GM19023 (cell line): ENCODE data around the gene MRPS7.
A peak's percentile ranks its signal among the peaks of the same experiment; 100 is the strongest.

Experiments used
- ATAC-seq: cut with Tn5 transposase; IDR thresholded peaks from one replicate; pipeline ENCODE4 v1.9.1; 2021; ENCODE audit warnings: mild to moderate bottlenecking, moderate library complexity; ENCODE audit not compliant: unreplicated experiment

Gene MRPS7

DNA sequence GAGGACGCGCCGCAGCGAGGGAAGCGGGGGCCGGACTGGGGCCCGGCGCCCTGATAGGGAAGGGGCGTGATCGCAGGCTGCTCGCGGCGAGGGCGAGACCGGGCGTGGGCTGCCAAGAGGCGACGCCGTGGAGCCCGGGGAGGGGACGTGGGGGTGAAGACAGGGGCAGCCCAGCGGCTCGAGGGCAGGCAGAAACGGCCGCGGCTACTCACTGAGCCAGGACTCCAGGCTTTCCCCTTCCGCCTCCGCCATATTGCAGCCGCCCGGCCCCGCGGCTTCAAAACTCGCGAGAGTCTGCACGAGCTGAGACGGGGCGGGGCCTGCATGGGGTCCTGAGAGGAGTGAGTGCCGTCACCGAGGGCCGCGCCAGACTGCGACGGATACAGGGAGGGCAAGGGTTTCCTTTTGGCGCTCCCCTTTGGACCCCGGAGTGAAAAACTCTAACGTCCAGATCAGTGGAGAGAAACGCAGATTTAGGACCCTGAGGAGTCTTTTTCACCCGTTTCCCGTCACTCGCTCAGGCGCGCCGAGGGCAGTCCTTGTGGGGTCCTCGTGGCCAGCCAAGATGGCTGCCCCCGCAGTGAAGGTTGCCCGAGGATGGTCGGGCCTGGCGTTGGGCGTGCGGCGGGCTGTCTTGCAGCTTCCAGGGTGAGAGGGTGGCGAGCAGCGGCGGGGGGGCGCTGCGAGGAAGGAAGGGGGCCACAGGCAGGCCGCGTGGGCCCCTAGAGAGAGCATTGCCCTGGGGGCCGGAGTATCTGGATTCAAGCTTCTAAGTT lies at the start of gene MRPS7, which contains the start of gene GGA3:
Gene MRPS7, plus strand, starts transcription at position 544 of the 776 bp plus-strand sequence. Its CDS starts 22 bp downstream, at position 566.
Gene GGA3, minus strand, starts transcription at position 271 of the 776 bp plus-strand sequence. Its CDS starts 19 bp downstream, at position 252.
- peak; percentile 92 for ATAC-seq

DNA sequence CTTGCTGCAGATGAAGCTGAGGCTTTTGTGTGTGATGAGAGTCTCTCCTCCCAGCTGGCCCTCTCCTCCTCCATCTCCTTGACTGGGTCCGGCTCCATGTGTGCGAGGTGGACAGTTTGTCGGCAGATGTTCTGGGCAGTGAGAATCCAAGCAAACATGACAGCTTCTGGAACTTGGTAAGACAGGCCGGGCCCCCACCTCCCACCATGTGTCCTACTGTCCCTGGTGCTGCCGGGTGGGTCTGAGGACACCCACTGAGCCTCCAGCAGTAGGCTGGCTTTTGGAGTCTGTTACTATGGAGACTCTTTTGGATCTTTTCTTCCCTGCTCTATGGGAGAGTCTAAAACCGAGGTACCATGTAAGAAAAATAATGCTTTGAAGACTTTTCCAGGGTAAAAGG lies 43.5 kb upstream of the MRPS7 start:
- ATAC-seq, result no peak

DNA sequence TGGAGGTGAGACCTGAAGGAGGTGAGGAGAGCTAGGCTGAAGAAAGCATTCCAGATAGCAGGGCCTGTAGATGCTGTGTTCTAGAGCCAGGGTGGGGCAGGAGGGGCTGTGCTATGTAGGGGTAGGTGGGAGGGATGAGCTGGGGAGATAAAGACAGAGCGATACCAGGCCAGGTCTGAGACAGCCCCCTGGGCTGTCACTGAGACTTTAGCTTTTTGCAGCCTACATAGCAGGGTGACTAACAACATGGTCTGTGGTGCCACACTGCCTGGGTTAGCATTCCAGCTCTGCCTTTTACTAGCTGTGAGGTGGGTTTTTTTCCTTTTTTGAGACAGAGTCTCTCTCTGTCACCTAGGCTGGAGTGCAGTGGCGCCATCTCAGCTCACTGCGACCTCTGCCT lies 41.9 kb upstream of the MRPS7 start:
- ATAC-seq, result no peak

DNA sequence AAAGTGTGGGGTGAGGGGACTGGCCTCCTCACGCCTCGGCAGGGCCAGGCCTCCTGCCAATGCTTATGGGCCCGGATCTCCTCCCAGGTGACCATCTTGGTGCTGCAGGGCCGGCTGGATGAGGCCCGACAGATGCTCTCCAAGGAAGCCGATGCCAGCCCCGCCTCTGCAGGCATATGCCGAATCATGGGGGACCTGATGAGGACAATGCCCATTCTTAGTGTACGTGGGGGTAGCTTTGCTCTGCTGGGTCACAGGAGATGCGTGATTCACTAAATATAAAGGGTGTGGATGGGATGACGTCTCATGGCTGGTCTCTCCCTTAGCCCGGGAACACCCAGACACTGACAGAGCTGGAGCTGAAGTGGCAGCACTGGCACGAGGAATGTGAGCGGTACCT lies 36.7 kb upstream of the MRPS7 start:
- no peak for ATAC-seq

- no peak for ATAC-seq
These were observed 34.0 kb upstream of the MRPS7 start for GRCh38 chr17:75227729-75228128.

- ATAC-seq, result no peak
These were observed 33.4 kb upstream of the MRPS7 start for GRCh38 chr17:75228305-75228704.

DNA sequence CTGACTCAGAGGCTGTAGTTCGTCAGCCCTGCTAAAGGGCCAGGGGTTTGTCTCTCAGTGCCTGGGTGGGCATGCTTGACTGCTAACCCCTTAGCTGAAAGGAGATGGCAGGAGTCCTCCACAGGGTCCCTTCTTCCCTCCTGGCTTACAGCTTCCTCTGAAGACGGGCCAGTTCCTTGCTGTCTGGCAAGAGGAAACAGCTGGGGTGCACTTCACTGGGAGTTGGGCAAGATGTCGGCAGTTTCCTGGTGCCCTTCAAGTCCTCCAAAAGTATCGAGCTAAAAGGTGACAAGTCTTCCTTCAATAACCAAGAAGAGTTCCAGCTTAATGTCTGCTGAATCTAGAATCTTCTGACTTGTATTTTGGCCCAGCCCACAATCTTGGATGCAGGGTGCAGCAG lies 32.8 kb upstream of the MRPS7 start:
- ATAC-seq, result no peak

DNA sequence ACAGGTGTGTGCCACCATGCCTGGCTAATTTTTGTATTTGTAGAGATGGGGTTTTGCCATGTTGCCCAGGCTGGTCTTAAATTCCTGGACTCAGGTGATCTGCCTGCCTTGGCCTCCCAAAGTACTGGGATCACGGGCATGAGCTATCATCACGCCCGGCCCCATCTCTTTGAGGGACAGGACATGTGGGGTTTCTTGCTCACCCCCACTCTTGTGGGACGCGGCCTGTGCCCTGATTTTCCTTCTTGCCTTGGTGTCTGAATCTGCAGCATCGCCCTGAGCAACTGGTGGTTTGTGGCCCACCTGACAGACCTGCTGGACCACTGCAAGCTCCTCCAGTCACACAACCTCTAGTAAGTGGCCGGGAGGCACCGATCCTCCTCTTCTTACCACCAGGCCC lies 30.6 kb upstream of the MRPS7 start:
- ATAC-seq, result no peak

DNA sequence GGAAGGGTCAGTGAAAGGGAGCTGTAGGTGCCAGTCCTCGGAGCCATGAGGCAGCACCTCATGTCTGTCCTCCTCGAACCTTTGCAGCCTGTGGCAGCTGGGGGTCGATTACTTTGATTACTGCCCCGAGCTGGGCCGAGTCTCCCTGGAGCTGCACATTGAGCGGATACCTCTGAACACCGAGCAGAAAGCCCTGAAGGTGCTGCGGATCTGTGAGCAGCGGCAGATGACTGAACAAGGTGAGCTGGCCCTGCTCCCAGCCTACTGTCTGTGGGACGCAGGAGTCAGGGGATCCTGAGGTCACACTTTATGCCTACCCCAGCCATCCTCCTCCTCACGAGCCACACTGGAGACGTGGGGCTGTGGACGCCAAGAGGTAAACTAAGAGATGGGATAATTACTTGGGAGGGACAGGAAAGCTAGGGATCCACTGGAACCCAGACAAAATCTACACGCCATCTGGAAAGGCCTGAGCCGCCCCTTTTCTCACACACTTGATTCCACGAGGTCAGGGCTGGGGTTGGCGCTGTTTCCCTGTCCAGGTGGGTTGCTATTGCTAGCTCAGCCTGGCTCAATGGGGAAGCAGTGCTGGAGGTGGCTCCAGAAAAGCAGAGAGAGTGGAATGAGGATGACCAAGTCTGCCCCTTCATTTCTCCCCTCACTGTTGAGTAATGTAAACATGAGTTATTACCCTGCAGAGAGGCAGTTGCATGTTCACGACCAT lies 29.8 kb upstream of the MRPS7 start:
- ATAC-seq, result no peak

GRCh38 chr17:75232786-75233185 lies 28.9 kb upstream of the MRPS7 start:
- no peak for ATAC-seq

DNA sequence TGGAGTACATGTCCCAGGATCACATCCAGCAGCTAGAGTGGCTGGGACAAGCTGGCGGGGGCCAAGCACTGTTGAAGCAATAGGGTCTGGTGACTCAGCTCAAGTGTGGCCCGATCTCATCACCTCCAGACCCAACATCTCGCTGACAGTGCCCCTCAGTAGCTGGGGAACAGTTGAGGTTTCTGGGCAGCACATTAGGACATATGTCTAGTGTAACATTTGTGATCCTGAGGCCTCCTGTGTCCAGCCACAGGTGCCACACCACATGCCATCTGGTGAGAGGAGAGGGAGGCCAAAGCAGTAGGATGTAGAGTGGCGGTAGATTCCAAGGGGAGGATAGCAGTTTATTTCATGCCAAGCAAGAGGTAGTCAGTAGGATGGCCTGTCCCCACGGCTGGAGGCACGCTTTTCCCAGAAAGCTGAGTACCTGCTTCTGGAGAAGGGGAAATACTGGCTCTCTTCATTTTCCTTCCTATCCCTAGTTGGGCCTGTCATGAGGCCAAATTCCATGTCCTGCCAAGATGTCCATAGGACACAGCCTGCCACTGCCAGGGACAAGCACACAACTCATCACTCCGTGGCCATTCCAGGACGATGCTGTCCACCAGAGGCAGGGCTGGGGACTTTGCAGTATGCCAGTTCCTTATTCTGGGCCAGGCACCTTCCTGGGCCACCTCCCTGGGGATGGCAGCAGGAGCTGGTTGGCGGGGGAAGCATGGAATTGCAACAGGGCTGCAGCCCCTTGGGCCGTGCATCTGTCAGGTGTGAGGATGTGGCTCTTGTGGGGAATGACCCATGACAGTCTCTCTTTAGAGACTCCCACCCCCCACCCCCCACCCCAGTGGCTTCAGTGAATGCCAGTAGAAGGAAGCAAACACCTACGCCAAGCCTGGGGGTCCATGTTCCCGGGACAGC lies 24.3 kb upstream of the MRPS7 start:
- no peak for ATAC-seq

DNA sequence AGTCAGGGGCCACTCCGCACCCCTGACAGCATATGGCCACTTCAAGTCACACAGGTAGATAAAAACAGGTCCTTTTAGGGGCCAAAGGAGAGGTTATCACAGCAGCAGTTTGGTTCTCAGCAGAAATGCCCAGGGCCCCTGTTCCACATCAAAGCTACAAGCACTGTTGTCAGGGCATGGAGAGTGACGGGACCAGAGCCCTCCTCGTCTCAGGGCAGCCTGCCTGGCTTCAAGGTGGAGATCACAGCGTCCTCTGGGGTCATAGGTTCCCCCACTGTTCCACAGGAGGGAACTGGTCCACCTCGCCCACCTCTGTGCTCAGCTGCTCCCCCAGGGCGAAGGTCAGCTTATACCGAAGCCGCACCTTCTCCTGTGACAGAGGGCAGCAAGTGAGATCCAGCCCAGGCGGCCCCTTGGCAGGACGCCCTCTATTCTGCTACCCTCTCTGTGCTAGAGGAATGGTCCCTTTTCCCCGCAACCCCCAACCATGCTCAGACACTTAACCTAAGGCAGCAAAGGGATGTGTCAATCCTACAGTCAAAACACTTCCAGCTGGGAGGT lies 23.6 kb upstream of the MRPS7 start:
- no peak for ATAC-seq

- no peak for ATAC-seq
These were observed 22.9 kb upstream of the MRPS7 start for GRCh38 chr17:75238684-75239191.

GRCh38 chr17:75239214-75239613 lies 22.5 kb upstream of the MRPS7 start:
- no peak for ATAC-seq

DNA sequence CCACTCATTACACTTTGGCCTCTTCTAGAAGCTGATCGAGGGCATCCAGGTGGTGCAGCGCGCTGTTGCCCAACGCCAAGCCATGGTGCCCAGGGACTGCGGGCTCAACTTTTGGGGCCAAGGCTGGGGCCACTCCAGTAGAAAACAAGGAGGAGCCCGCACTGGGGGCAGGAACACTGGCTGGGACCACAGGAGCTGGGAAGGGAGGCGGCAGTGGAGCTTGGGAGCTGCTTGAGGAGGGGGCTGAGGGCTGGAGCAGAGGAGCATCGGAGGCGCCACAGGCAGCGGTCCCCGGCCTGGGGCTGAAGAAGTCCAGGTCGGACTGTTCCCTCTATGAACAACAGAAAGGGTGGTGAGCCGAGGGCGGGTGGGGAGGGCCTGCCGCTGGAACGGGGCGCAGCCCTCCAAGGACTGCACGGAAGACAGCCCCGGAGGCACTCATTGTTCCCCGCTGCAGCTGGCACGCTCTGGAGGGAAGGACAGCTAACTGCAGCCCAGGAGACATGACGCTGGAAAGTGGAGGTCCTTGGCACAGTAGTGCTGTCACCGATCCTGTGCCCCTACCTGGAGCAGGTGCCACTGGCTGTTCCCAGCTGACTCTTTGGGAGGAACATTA lies 21.8 kb upstream of the MRPS7 start:
- ATAC-seq, result no peak

- no peak for ATAC-seq
These were observed 21.1 kb upstream of the MRPS7 start for GRCh38 chr17:75240394-75241142.

- ATAC-seq, result no peak
These were observed 20.6 kb upstream of the MRPS7 start for GRCh38 chr17:75241143-75241430.

GRCh38 chr17:75241502-75241901 lies 20.2 kb upstream of the MRPS7 start:
- ATAC-seq, result no peak

DNA sequence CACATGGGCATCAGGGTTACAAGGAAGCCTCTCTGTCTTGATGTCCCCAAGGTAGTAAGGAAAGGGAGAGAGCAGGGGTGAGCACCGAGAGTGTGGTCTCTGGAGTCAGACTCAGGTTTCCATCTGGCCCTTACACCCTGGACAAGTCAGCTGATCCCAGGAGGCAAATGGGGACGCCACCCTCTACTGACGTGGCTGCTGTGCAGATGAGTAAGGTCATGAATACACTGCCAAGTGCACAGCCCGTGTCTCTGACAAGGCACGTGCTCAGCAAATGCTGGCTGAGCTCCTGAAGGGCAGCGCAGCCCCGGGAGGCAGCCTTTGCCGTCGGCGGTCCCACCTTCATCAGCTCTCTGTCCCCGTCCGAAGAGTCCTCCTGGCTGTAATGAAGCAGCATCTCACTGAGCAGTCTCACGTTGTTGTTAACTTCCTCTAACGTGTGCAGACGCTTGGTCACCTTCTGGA lies 19.7 kb upstream of the MRPS7 start:
- ATAC-seq, result no peak
